Forelimb muscle (tissue), 1 donor: Measurements from ENCODE around the gene CCDC85A. TPM values are rescaled to one million over a fixed set of nuclear protein-coding genes. Genes with fewer than 3 reads are reported as not detected.

Experiments
- DNase-seq: peaks from one replicate; pipeline ENCODE4 v3.0.0-alpha.2; 2013; ENCODE audit warnings: low read depth
- polyA plus RNA-seq: library from polyadenylated mRNA; unstranded; fragments of 120-200 nt; gene quantifications from one replicate; pipeline ENCODE4 v1.2.1, GENCODE V29; 2013; ENCODE audit not compliant: insufficient read length

Gene CCDC85A
- polyA plus RNA-seq, 1 donor, result 3.2 TPM

GRCh38 chr2:56192664-56193305, 9.0 kb downstream of the CCDC85A start:
- DNase-seq, result no peak

GRCh38 chr2:56195563-56195962, 11.8 kb downstream of the CCDC85A start:
- no peak for DNase-seq

GRCh38 chr2:56197816-56198215, 14.0 kb downstream of the CCDC85A start:
- DNase-seq, result no peak

- DNase-seq, result no peak
Measured at GRCh38 chr2:56198936-56199335, 15.1 kb downstream of the CCDC85A start.

- DNase-seq, result no peak
Measured at GRCh38 chr2:56199492-56199891, 15.7 kb downstream of the CCDC85A start.

GRCh38 chr2:56202381-56203121, 18.8 kb downstream of the CCDC85A start:
- no peak for DNase-seq

GRCh38 chr2:56204556-56204955, 20.8 kb downstream of the CCDC85A start:
- DNase-seq, result no peak

GRCh38 chr2:56206250-56206649, 22.5 kb downstream of the CCDC85A start:
- DNase-seq, result no peak

GRCh38 chr2:56207760-56208159, 24.0 kb downstream of the CCDC85A start:
- DNase-seq, result no peak

GRCh38 chr2:56208380-56208779, 24.6 kb downstream of the CCDC85A start:
- no peak for DNase-seq

GRCh38 chr2:56209701-56210100, 25.9 kb downstream of the CCDC85A start:
- DNase-seq, result no peak

GRCh38 chr2:56210291-56210690, 26.5 kb downstream of the CCDC85A start:
- no peak for DNase-seq

- no peak for DNase-seq
Measured at GRCh38 chr2:56211048-56211447, 27.3 kb downstream of the CCDC85A start.

GRCh38 chr2:56215911-56216310, 32.1 kb downstream of the CCDC85A start:
- DNase-seq, result no peak

- DNase-seq, result no peak
Measured at GRCh38 chr2:56217106-56217505, 33.3 kb downstream of the CCDC85A start.

- no peak for DNase-seq
Measured at GRCh38 chr2:56222481-56222880, 38.7 kb downstream of the CCDC85A start.

- no peak for DNase-seq
Measured at GRCh38 chr2:56224316-56224715, 40.5 kb downstream of the CCDC85A start.

- DNase-seq, result no peak
Measured at GRCh38 chr2:56227811-56228210, 44.0 kb downstream of the CCDC85A start.

GRCh38 chr2:56229397-56230060, 45.7 kb downstream of the CCDC85A start:
- DNase-seq, result no peak

- no peak for DNase-seq
Measured at GRCh38 chr2:56230156-56230555, 46.4 kb downstream of the CCDC85A start.

- DNase-seq, result no peak
Measured at GRCh38 chr2:56231361-56231760, 47.6 kb downstream of the CCDC85A start.

- no peak for DNase-seq
Measured at GRCh38 chr2:56232912-56233311, 49.1 kb downstream of the CCDC85A start.

- DNase-seq, result no peak
Measured at GRCh38 chr2:56234241-56234640, 50.5 kb downstream of the CCDC85A start.
